SK-N-SH (cell line): ENCODE measurements around the gene SECTM1. TPM values are rescaled to one million over a fixed set of nuclear protein-coding genes. Genes with fewer than 3 reads are reported as not detected.
"Not testable (repeated sequence)": the region's sequence is repeated elsewhere in the genome, so short reads cannot be mapped to it uniquely, and the experiment has no call there.

Source experiments
- CTCF ChIA-PET: fragments of 300-600, 350-600 bp; formaldehyde crosslinking; extraction: SDS; loops from one replicate; lab custom pipeline; 2021; lab: Yijun Ruan, JAX
- POLR2A ChIA-PET: fragments of 350-600 bp; sonication (Branson Sonifier 250); formaldehyde crosslinking; extraction: SDS; loops from one replicate; lab custom pipeline; 2020; ENCODE audit warnings: antibody characterized with exemption, inconsistent platforms; lab: Yijun Ruan, JAX
- DNase-seq: peaks from one replicate; pipeline ENCODE4 v3.0.0; 2012
- H2AFZ ChIP-seq: fragments of 200-600 bp; sonication (generic); 2 replicates; pipeline ENCODE4 v1.8.1; 2016; ENCODE audit warnings: antibody characterized with exemption, mild to moderate bottlenecking, low read depth
- H3F3A ChIP-seq: fragments of 200-600 bp; sonication (generic); replicated peaks from 2 replicates; pipeline ENCODE3; 2016; ENCODE audit warnings: antibody characterized with exemption, mild to moderate bottlenecking; ENCODE audit not compliant: insufficient read depth
- H3K27ac ChIP-seq, 2 experiments: fragments of 200-500 bp in 1 of 2; fragments of 200-600 bp in 1 of 2; sonication (Bioruptor generic) in 1 of 2; sonication (generic), shearing (Covaris generic) in 1 of 2; 2 replicates each; pipeline versions ENCODE4 v1.5.1 to v1.6.1; 2014 to 2016; ENCODE audit warnings: low read depth in 2 of 2, inconsistent platforms in 1 of 2, low read length in 1 of 2, mild to moderate bottlenecking in 1 of 2, mixed read lengths in 1 of 2
- H3K27me3 ChIP-seq: fragments of 200-600 bp; sonication (generic), shearing (Covaris generic); 2 replicates; pipeline ENCODE4 v1.6.1; 2016; ENCODE audit warnings: mixed run types; ENCODE audit not compliant: insufficient read depth
- H3K36me3 ChIP-seq, 2 experiments: fragments of 200-500 bp in 1 of 2; fragments of 200-600 bp in 1 of 2; sonication (Bioruptor generic) in 1 of 2; sonication (generic) in 1 of 2; replicated peaks in 1 of 2; 2 replicates each; pipeline versions ENCODE3 to v1.5.1; 2014 to 2016; ENCODE audit warnings: low read length in 1 of 2, mild to moderate bottlenecking in 1 of 2; ENCODE audit not compliant: insufficient read depth in 2 of 2, control insufficient read depth in 1 of 2
- H3K4me1 ChIP-seq, 2 experiments: fragments of 200-500 bp in 1 of 2; fragments of 200-600 bp in 1 of 2; sonication (Bioruptor generic) in 1 of 2; sonication (generic), shearing (Covaris generic) in 1 of 2; 2 replicates each; pipeline versions ENCODE4 v1.5.1 to v1.6.1; 2014 to 2016; ENCODE audit warnings: low read depth in 1 of 2, low read length in 1 of 2, mixed run types in 1 of 2; ENCODE audit not compliant: insufficient read depth in 2 of 2, control insufficient read depth in 1 of 2
- H3K4me2 ChIP-seq: fragments of 200-600 bp; sonication (generic), shearing (Covaris generic); 2 replicates; pipeline ENCODE4 v1.6.1; 2017; ENCODE audit warnings: mixed run types
- H3K4me3 ChIP-seq, 2 experiments: fragments of 200-500 bp in 1 of 2; fragments of 200-600 bp in 1 of 2; sonication (Bioruptor generic) in 1 of 2; sonication (generic), shearing (Covaris generic) in 1 of 2; 2 replicates each; pipeline versions ENCODE4 v1.5.1 to v1.8.1; 2014 to 2016; ENCODE audit warnings: low read depth in 2 of 2, inconsistent platforms in 1 of 2, low read length in 1 of 2, mild to moderate bottlenecking in 1 of 2, mixed read lengths in 1 of 2, moderate library complexity in 1 of 2
- H3K79me2 ChIP-seq: fragments of 200-600 bp; sonication (generic); 2 replicates; pipeline ENCODE4 v1.8.1; 2017; ENCODE audit warnings: mild to moderate bottlenecking; ENCODE audit not compliant: insufficient read depth
- H3K9ac ChIP-seq: fragments of 200-600 bp; sonication (generic); 2 replicates; pipeline ENCODE4 v1.6.1; 2017; ENCODE audit warnings: mixed run types
- H3K9me2 ChIP-seq: fragments of 200-600 bp; sonication (generic); 2 replicates; pipeline ENCODE4 v1.6.1; 2017; ENCODE audit warnings: mixed run types
- H3K9me3 ChIP-seq: fragments of 200-600 bp; sonication (generic); 2 replicates; pipeline ENCODE4 v1.6.1; 2017; ENCODE audit warnings: mixed run types, mild to moderate bottlenecking, moderate library complexity
- H4K20me1 ChIP-seq: fragments of 200-600 bp; sonication (generic); 2 replicates; pipeline ENCODE4 v1.6.1; 2017; ENCODE audit warnings: mild to moderate bottlenecking, mixed run types; ENCODE audit not compliant: insufficient read depth
- CHD2 ChIP-seq: fragments of 150-350 bp; IDR thresholded peaks from 2 replicates; pipeline ENCODE4 v1.6.1; 2018; ENCODE audit warnings: low read length; ENCODE audit not compliant: partially characterized antibody
- FOXJ3 ChIP-seq: sonication (generic); formaldehyde crosslinking; IDR thresholded peaks from 2 replicates; pipeline ENCODE4 v1.5.1; 2020; ENCODE audit warnings: mild to moderate bottlenecking, missing genetic modification reagents
- FOXM1 ChIP-seq: IDR thresholded peaks from 2 replicates; pipeline ENCODE4 v1.4.0; 2012; ENCODE audit warnings: low read depth, mild to moderate bottlenecking
- GATA2 ChIP-seq: sonication (generic); formaldehyde crosslinking; IDR thresholded peaks from 2 replicates; pipeline ENCODE4 v1.5.0; 2020; ENCODE audit warnings: mild to moderate bottlenecking, missing genetic modification reagents
- RXRA ChIP-seq: IDR thresholded peaks from 2 replicates; pipeline ENCODE4 v1.4.0; 2012; ENCODE audit warnings: low read depth, mild to moderate bottlenecking, borderline replicate concordance
- SIN3A ChIP-seq: IDR thresholded peaks from 2 replicates; pipeline ENCODE4 v1.6.1; 2012; ENCODE audit warnings: low read depth, mild to moderate bottlenecking, low read length, moderate library complexity, borderline replicate concordance
- TCF12 ChIP-seq: IDR thresholded peaks from 2 replicates; pipeline ENCODE4 v1.4.0; 2012
- YY1 ChIP-seq: IDR thresholded peaks from 2 replicates; pipeline ENCODE4 v1.4.0; 2012; ENCODE audit warnings: low read depth, mild to moderate bottlenecking
- WGBS: methylation state at CpG from one replicate; pipeline ENCODE4 v1.1.6; 2017; ENCODE audit warnings: low lambda C conversion rate; 5-methylcytosine and 5-hydroxymethylcytosine counted together
- polyA plus RNA-seq, 3 experiments: library from polyadenylated mRNA; depleted of rRNA; stranded (reverse); fragments of >200 nt; gene quantifications; 2 replicates each; pipeline ENCODE4 v1.2.3, GENCODE V29; 2012
- TF ChIP-seq, protein P1 (sequence below): fragments of 150-350 bp; IDR thresholded peaks from 2 replicates; pipeline ENCODE4 v1.6.1; 2017; ENCODE audit warnings: antibody characterized with exemption, low read length, low read depth, borderline replicate concordance
- TF ChIP-seq, protein P2 (sequence below): IDR thresholded peaks from 2 replicates; pipeline ENCODE4 v1.4.0; 2012; ENCODE audit warnings: low read depth, borderline replicate concordance
- TF ChIP-seq, protein P3 (sequence below): IDR thresholded peaks from 2 replicates; pipeline ENCODE4 v1.4.0; 2012; ENCODE audit warnings: low read depth, borderline replicate concordance
- TF ChIP-seq, protein P4 (sequence below): IDR thresholded peaks from 2 replicates; pipeline ENCODE4 v1.6.1; 2012; ENCODE audit warnings: mild to moderate bottlenecking, low read depth, low read length, moderate library complexity

Gene SECTM1
- polyA plus RNA-seq, 1 of the 3 experiments (the other 2 are of a cell fraction): 3.8 TPM

DNA sequence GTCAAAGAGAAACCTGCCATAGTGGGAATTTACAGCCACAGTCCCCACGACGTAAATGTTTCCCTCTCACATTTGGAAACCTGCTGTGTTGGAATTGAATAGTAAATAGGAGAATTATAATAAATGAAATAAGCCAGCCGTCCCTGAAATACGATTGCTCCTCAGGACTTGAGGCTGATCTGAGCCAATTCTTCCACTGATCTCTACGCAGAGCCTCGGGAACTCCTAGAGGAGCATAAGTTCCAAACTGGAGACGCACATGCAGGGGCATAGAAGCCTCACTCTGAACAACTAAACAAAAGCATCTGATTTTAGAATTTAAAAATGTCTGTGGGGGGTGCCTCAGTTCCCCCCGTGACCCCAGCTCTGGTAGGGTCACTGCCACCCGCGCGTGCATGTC lies 15.3 kb upstream of the SECTM1 start (continued):
- TF ChIP-seq CHD2 (no peak), FOXM1 (no peak), YY1 (no peak), RXRA (no peak)

DNA sequence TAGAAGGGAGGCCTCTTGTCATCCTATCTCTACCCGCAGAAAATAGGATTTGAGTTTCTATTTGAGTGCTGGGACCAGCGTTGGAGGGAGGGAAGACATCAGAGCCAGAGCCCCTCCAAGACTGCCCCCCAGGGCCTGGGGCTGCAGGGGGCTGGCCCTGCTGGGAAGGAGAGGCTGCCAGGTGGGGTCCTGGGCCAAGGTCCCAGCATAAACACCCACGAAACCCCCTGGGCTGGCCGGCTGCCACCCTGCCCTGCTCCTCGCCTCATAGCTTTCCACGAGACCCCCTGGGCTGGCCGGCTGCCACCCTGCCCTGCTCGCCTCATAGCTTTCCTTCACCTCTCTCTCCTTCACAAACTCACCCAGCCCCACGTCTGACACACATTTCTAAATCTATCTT lies 14.9 kb upstream of the SECTM1 start:
- H3K79me2 ChIP-seq: no peaks in the 10 kb centered on the region
- no peak overlapping the region for H2AFZ ChIP-seq
- no peak overlapping the region for H3K27ac ChIP-seq
- no peaks in the 10 kb centered on the region for H3K9me2 ChIP-seq
- ChIA-PET CTCF (interaction anchor here (0.7 to 5.8 kb wide), 7 partner anchors 10 to 206 kb away, joined by 3 to 124 read pairs (median 12); partner anchors contain the start of genes HEXD, OGFOD3 and SECTM1), POLR2A (no interaction called here)
- 69% methylated on average over 9 of the region's 9 CpGs for WGBS
- DNase-seq: no peak
- H3K4me2 ChIP-seq: no peak overlapping the region
- H4K20me1 ChIP-seq: no peaks in the 10 kb centered on the region
- H3K36me3 ChIP-seq: no peaks in the 10 kb centered on the region
- no peak overlapping the region for H3K9ac ChIP-seq
- peaks cover 0 to 10% of the 10 kb centered on the region in 2 experiments; a peak in 1 of 4 replicates for H3K4me1 ChIP-seq
- H3F3A ChIP-seq: no peaks in the 10 kb centered on the region
- H3K27me3 ChIP-seq: no peaks in the 10 kb centered on the region; the same call in 1 of the 2 replicates
- no peaks in the 10 kb centered on the region for H3K9me3 ChIP-seq
- TF ChIP-seq, protein P1, sequence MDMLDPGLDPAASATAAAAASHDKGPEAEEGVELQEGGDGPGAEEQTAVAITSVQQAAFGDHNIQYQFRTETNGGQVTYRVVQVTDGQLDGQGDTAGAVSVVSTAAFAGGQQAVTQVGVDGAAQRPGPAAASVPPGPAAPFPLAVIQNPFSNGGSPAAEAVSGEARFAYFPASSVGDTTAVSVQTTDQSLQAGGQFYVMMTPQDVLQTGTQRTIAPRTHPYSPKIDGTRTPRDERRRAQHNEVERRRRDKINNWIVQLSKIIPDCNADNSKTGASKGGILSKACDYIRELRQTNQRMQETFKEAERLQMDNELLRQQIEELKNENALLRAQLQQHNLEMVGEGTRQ: no peak
- TF ChIP-seq TCF12: no peak
- TF ChIP-seq, protein P2, sequence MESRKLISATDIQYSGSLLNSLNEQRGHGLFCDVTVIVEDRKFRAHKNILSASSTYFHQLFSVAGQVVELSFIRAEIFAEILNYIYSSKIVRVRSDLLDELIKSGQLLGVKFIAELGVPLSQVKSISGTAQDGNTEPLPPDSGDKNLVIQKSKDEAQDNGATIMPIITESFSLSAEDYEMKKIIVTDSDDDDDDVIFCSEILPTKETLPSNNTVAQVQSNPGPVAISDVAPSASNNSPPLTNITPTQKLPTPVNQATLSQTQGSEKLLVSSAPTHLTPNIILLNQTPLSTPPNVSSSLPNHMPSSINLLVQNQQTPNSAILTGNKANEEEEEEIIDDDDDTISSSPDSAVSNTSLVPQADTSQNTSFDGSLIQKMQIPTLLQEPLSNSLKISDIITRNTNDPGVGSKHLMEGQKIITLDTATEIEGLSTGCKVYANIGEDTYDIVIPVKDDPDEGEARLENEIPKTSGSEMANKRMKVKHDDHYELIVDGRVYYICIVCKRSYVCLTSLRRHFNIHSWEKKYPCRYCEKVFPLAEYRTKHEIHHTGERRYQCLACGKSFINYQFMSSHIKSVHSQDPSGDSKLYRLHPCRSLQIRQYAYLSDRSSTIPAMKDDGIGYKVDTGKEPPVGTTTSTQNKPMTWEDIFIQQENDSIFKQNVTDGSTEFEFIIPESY: no peak
- TF ChIP-seq FOXJ3 (CRISPR knock-in tag): no peak
- TF ChIP-seq, protein P3, sequence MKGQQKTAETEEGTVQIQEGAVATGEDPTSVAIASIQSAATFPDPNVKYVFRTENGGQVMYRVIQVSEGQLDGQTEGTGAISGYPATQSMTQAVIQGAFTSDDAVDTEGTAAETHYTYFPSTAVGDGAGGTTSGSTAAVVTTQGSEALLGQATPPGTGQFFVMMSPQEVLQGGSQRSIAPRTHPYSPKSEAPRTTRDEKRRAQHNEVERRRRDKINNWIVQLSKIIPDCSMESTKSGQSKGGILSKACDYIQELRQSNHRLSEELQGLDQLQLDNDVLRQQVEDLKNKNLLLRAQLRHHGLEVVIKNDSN: no peak
- no peak for TF ChIP-seq CHD2
- no peak for TF ChIP-seq SIN3A
- TF ChIP-seq, protein P4, sequence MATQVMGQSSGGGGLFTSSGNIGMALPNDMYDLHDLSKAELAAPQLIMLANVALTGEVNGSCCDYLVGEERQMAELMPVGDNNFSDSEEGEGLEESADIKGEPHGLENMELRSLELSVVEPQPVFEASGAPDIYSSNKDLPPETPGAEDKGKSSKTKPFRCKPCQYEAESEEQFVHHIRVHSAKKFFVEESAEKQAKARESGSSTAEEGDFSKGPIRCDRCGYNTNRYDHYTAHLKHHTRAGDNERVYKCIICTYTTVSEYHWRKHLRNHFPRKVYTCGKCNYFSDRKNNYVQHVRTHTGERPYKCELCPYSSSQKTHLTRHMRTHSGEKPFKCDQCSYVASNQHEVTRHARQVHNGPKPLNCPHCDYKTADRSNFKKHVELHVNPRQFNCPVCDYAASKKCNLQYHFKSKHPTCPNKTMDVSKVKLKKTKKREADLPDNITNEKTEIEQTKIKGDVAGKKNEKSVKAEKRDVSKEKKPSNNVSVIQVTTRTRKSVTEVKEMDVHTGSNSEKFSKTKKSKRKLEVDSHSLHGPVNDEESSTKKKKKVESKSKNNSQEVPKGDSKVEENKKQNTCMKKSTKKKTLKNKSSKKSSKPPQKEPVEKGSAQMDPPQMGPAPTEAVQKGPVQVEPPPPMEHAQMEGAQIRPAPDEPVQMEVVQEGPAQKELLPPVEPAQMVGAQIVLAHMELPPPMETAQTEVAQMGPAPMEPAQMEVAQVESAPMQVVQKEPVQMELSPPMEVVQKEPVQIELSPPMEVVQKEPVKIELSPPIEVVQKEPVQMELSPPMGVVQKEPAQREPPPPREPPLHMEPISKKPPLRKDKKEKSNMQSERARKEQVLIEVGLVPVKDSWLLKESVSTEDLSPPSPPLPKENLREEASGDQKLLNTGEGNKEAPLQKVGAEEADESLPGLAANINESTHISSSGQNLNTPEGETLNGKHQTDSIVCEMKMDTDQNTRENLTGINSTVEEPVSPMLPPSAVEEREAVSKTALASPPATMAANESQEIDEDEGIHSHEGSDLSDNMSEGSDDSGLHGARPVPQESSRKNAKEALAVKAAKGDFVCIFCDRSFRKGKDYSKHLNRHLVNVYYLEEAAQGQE: no peak
- no peak for TF ChIP-seq GATA2
- no peak for TF ChIP-seq YY1
- H3K4me3 ChIP-seq: no peak overlapping the region

DNA sequence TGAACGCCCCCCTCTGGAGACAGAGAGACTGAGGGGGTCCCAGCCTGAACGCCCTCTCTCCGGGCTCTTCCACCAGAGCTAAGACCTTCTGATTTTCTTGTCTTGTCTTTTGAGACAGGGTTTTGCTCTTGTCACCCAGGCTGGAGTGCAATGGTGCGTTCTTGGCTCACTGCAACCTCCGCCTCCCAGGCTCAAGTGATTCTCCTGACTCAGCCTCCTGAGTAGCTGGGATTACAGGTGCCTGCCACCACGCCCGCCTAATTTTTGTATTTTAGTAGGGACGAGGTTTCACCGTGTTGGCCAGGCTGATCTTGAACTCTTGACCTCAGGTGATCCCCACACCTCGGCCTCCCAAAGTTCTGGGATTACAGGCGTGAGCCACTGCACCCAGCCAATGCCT lies 14.4 kb upstream of the SECTM1 start:
- POLR2A ChIA-PET: not testable (repeated sequence)

More for the DNA sequence above, 14.4 kb upstream of the SECTM1 start:
- not testable (repeated sequence) for H3K9me2 ChIP-seq, DNase-seq, H2AFZ ChIP-seq, H3K9ac ChIP-seq, H3K79me2 ChIP-seq, H3K27ac ChIP-seq, H3K4me2 ChIP-seq, H3K36me3 ChIP-seq, H4K20me1 ChIP-seq, H3K27me3 ChIP-seq, H3K9me3 ChIP-seq, H3F3A ChIP-seq, H3K4me1 ChIP-seq, H3K4me3 ChIP-seq
- 76% methylated on average over 11 of the region's 11 CpGs for WGBS
- CTCF ChIA-PET: interaction anchor here (1.0 to 3.6 kb wide), 2 partner anchors 180 to 206 kb away, joined by 4 to 12 read pairs; no protein-coding TSS in a partner anchor
